CD4-positive, alpha-beta T cell (primary cell): ENCODE data around the gene PPAN. TPM values are rescaled to one million over a fixed set of nuclear protein-coding genes. Genes with fewer than 3 reads are reported as not detected.

Source experiments
- ATAC-seq: fragments of 200-7000 bp; cut with Tn5 transposase; one replicate; pipeline ENCODE4 v1.10.0; 2022; ENCODE audit warnings: mild to moderate bottlenecking; ENCODE audit not compliant: poor library complexity
- CTCF ChIA-PET: fragments of 350-600 bp; sonication (Branson Sonifier 250); formaldehyde crosslinking; loops from one replicate; lab custom pipeline; 2021; ENCODE audit warnings: antibody characterized with exemption, inconsistent platforms; lab: Charles Lee
- POLR2A ChIA-PET: fragments of 350-600 bp; sonication (Branson Sonifier 250); formaldehyde crosslinking; loops from one replicate; lab custom pipeline; 2021; ENCODE audit warnings: antibody characterized with exemption, inconsistent platforms; lab: Charles Lee
- DNase-seq, 14 experiments: peaks; one replicate each; pipeline ENCODE4 v3.0.0-alpha.2; 2013 to 2020; ENCODE audit warnings: mixed read lengths in 2 of 14
- H3K27ac ChIP-seq, 2 donors: one replicate each; pipeline versions ENCODE4 v1.5.1 to v1.7.0; 2013; ENCODE audit warnings: low read length in 2 of 2, low read depth in 1 of 2, mild to moderate bottlenecking in 1 of 2
- H3K27me3 ChIP-seq, 2 experiments: 1 replicate in 1 of 2; 2 replicates in 1 of 2; pipeline versions ENCODE4 v1.6.1 to v1.7.0; 2013; ENCODE audit warnings: low read length in 2 of 2, control low read depth in 1 of 2, mild to moderate bottlenecking in 1 of 2, moderate library complexity in 1 of 2; ENCODE audit not compliant: insufficient read depth in 2 of 2, control insufficient read depth in 1 of 2
- H3K36me3 ChIP-seq: one replicate; pipeline ENCODE4 v1.6.1; 2013; ENCODE audit warnings: low read length, control low read depth; ENCODE audit not compliant: insufficient read depth
- H3K4me1 ChIP-seq: one replicate; pipeline ENCODE4 v1.6.1; 2013; ENCODE audit warnings: low read length, control low read depth; ENCODE audit not compliant: insufficient read depth
- H3K4me3 ChIP-seq: one replicate; pipeline ENCODE4 v1.5.1; 2013; ENCODE audit warnings: mild to moderate bottlenecking, low read length, moderate library complexity
- H3K9me3 ChIP-seq, 2 experiments: 1 replicate in 1 of 2; 2 replicates in 1 of 2; pipeline versions ENCODE4 v1.6.1 to v1.7.0; 2013; ENCODE audit warnings: low read length in 2 of 2, mild to moderate bottlenecking in 2 of 2, control low read depth in 1 of 2, moderate library complexity in 1 of 2; ENCODE audit not compliant: control insufficient read depth in 1 of 2, insufficient read depth in 1 of 2
- H3K27ac Mint-ChIP-seq: one replicate; pipeline ENCODE4 v1.8.0; 2020; ENCODE audit warnings: mixed read lengths
- H3K27me3 Mint-ChIP-seq: one replicate; pipeline ENCODE4 v1.8.0; 2021; ENCODE audit warnings: mixed read lengths
- H3K36me3 Mint-ChIP-seq: one replicate; pipeline ENCODE4 v1.8.0; 2021; ENCODE audit warnings: low read depth, mixed read lengths
- H3K4me1 Mint-ChIP-seq: one replicate; pipeline ENCODE4 v1.8.0; 2021; ENCODE audit warnings: low read depth, mixed read lengths
- H3K4me3 Mint-ChIP-seq: one replicate; pipeline ENCODE4 v1.8.0; 2020; ENCODE audit warnings: mild to moderate bottlenecking, mixed read lengths
- H3K9me3 Mint-ChIP-seq: one replicate; pipeline ENCODE4 v1.8.0; 2020; ENCODE audit warnings: mixed read lengths
- CTCF ChIP-seq: fragments of 200-600 bp; IDR thresholded peaks from one replicate; pipeline ENCODE4 v1.8.0; 2022; ENCODE audit warnings: antibody characterized with exemption, mild to moderate bottlenecking
- intact Hi-C, 2 experiments: fragments of 100-400 bp; cut with DNase I in 1 of 2; cut with micrococcal nuclease in 1 of 2; formaldehyde crosslinking; loops; one replicate each; pipeline versions ENCODE4 v1.15.1 to v1.9.0; 2023 to 2025; cut with DNase I, micrococcal nuclease
- total RNA-seq, 174 experiments: library from RNA in 2 of 174; stranded (reverse) in 2 of 174; gene quantifications; one replicate each; pipeline ENCODE4 v1.2.3 and lab custom pipeline; 2021 to 2026

Gene PPAN
- total RNA-seq, 2 experiments from 2014 or later = 119 to 127 TPM

- Mint-ChIP-seq H3K4me3 (peak overlapping the region; percentile 69), H3K9me3 (no peaks in the 10 kb centered on the region), H3K4me1 (peaks cover 12% of the 10 kb centered on the region), H3K27me3 (no peaks in the 10 kb centered on the region), H3K36me3 (peaks cover 9% of the 10 kb centered on the region), H3K27ac (peak overlapping the region; percentile 28)
- POLR2A ChIA-PET = interaction anchor here (1.2 to 1.3 kb wide), 2 partner anchors 12 to 22 kb away, joined by 3 to 6 read pairs; partner anchors contain the start of gene PPAN
- DNase-seq = no peak
- Histone ChIP-seq H3K9me3 (no peaks in the 10 kb centered on the region), H3K27me3 (no peaks in the 10 kb centered on the region), H3K36me3 (no peaks in the 10 kb centered on the region), H3K27ac (no peak overlapping the region), H3K4me3 (no peak overlapping the region), H3K4me1 (peaks cover 19% of the 10 kb centered on the region)
- intact Hi-C loops = loop anchor here in 1 of 2 experiments (10.0 kb wide), 1 partner anchor 249 kb away; the partner anchor contains the start of gene PIN1
- CTCF ChIA-PET = interaction anchor here (1.9 kb wide), 1 partner anchor 13 kb away, joined by 8 read pairs; no protein-coding TSS in a partner anchor
- no peak for ATAC-seq
- TF ChIP-seq CTCF = no peak
Measured at GRCh38 chr19:10083911-10084310, 22.3 kb upstream of the PPAN start.

GRCh38 chr19:10084803-10085202 lies 21.4 kb upstream of the PPAN start:
- Mint-ChIP-seq H3K36me3 (peaks cover 17% of the 10 kb centered on the region), H3K27ac (peak overlapping the region; percentile 86), H3K9me3 (no peaks in the 10 kb centered on the region), H3K4me3 (peak overlapping the region; percentile 95), H3K4me1 (peaks cover 12% of the 10 kb centered on the region), H3K27me3 (no peaks in the 10 kb centered on the region)
- no peak for ATAC-seq
- H3K4me1 ChIP-seq = peaks cover 19% of the 10 kb centered on the region
- TF ChIP-seq CTCF = no peak
- H3K9me3 ChIP-seq = no peaks in the 10 kb centered on the region
- peaks cover 9% of the 10 kb centered on the region for H3K36me3 ChIP-seq
- POLR2A ChIA-PET = interaction anchor here (1.2 to 1.3 kb wide), 2 partner anchors 11 to 21 kb away, joined by 3 to 6 read pairs; partner anchors contain the start of gene PPAN
- intact Hi-C loops = loop anchor here in 1 of 2 experiments (10.0 kb wide), 1 partner anchor 250 kb away; the partner anchor contains the start of gene PIN1
- CTCF ChIA-PET = interaction anchor here (0.6 kb wide), 1 partner anchor 359 kb away, joined by 3 read pairs; no protein-coding TSS in a partner anchor
- H3K27me3 ChIP-seq = no peaks in the 10 kb centered on the region
- H3K4me3 ChIP-seq = no peak overlapping the region
- DNase-seq = no peak
- H3K27ac ChIP-seq = no peak overlapping the region

- DNase-seq = peak; percentile 72 to 93 (median 82)
- Histone ChIP-seq H3K36me3 (peaks cover 15% of the 10 kb centered on the region), H3K4me1 (peaks cover 19% of the 10 kb centered on the region), H3K27ac (peak within 1 kb of the TSS; percentile 83 to 86), H3K9me3 (no peaks in the 10 kb centered on the region), H3K4me3 (peak within 1 kb of the TSS; percentile 99), H3K27me3 (no peaks in the 10 kb centered on the region)
- POLR2A ChIA-PET = interaction anchor here (1.0 kb wide), 2 partner anchors 10 to 57 kb away, joined by 3 to 4 read pairs; no protein-coding TSS in a partner anchor
- Mint-ChIP-seq H3K9me3 (no peaks in the 10 kb centered on the region), H3K27ac (peak within 1 kb of the TSS; percentile 86), H3K4me1 (peaks cover 12% of the 10 kb centered on the region), H3K36me3 (peaks cover 22% of the 10 kb centered on the region), H3K4me3 (peak within 1 kb of the TSS; percentile 95), H3K27me3 (no peaks in the 10 kb centered on the region)
- TF ChIP-seq CTCF = no peak
- peak; percentile 94 for ATAC-seq
- intact Hi-C loops = loop anchor here in 1 of 2 experiments (10.0 kb wide), 1 partner anchor 251 kb away; the partner anchor contains the start of gene PIN1
- CTCF ChIA-PET = no interaction called here
Measured at GRCh38 chr19:10085641-10086590, 20.2 kb upstream of the PPAN start, which contains the start of gene SHFL. Gene SHFL (plus strand): TSS chr19:10086317. CDS start chr19:10086428, 111 bp downstream.
